Measurements from ENCODE around the gene DLGAP1. TPM values are rescaled to one million over a fixed set of nuclear protein-coding genes. Genes with fewer than 3 reads are reported as not detected.

The DLGAP1 gene
- total RNA-seq, 1 experiment from 2014 or later: 23.0 TPM

GRCh38 chr18:3870914-3871313 lies 584.2 kb downstream of the DLGAP1 start (continued):
- no peak for TF ChIP-seq ZNF532 (CRISPR knock-in tag; IDR thresholded peaks at IDR 0.05; ENCODE audit: borderline replicate concordance)
- no peak for TF ChIP-seq ATF1 (CRISPR knock-in tag; IDR thresholded peaks at IDR 0.05)
- TF ChIP-seq ELF4 (CRISPR knock-in tag; IDR thresholded peaks at IDR 0.05; ENCODE audit: low read depth): no peak
- TF ChIP-seq, protein P1, sequence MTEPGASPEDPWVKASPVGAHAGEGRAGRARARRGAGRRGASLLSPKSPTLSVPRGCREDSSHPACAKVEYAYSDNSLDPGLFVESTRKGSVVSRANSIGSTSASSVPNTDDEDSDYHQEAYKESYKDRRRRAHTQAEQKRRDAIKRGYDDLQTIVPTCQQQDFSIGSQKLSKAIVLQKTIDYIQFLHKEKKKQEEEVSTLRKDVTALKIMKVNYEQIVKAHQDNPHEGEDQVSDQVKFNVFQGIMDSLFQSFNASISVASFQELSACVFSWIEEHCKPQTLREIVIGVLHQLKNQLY (CRISPR knock-in tag; IDR thresholded peaks at IDR 0.05): no peak
- TF ChIP-seq RORB (CRISPR knock-in tag; IDR thresholded peaks at IDR 0.05): no peak
- TF ChIP-seq, protein P2, sequence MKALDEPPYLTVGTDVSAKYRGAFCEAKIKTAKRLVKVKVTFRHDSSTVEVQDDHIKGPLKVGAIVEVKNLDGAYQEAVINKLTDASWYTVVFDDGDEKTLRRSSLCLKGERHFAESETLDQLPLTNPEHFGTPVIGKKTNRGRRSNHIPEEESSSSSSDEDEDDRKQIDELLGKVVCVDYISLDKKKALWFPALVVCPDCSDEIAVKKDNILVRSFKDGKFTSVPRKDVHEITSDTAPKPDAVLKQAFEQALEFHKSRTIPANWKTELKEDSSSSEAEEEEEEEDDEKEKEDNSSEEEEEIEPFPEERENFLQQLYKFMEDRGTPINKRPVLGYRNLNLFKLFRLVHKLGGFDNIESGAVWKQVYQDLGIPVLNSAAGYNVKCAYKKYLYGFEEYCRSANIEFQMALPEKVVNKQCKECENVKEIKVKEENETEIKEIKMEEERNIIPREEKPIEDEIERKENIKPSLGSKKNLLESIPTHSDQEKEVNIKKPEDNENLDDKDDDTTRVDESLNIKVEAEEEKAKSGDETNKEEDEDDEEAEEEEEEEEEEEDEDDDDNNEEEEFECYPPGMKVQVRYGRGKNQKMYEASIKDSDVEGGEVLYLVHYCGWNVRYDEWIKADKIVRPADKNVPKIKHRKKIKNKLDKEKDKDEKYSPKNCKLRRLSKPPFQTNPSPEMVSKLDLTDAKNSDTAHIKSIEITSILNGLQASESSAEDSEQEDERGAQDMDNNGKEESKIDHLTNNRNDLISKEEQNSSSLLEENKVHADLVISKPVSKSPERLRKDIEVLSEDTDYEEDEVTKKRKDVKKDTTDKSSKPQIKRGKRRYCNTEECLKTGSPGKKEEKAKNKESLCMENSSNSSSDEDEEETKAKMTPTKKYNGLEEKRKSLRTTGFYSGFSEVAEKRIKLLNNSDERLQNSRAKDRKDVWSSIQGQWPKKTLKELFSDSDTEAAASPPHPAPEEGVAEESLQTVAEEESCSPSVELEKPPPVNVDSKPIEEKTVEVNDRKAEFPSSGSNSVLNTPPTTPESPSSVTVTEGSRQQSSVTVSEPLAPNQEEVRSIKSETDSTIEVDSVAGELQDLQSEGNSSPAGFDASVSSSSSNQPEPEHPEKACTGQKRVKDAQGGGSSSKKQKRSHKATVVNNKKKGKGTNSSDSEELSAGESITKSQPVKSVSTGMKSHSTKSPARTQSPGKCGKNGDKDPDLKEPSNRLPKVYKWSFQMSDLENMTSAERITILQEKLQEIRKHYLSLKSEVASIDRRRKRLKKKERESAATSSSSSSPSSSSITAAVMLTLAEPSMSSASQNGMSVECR (CRISPR knock-in tag; IDR thresholded peaks at IDR 0.05; ENCODE audit: borderline replicate concordance): no peak
- no peak for TF ChIP-seq ZNF425 (CRISPR knock-in tag; conservative IDR thresholded peaks at IDR 0.05)
- TF ChIP-seq FOXJ3 (CRISPR knock-in tag; IDR thresholded peaks at IDR 0.05; ENCODE audit: borderline replicate concordance): no peak
- TF ChIP-seq ATF3 (CRISPR knock-in tag; conservative IDR thresholded peaks at IDR 0.05): no peak

GRCh38 chr18:3869848-3870247 lies 585.3 kb downstream of the DLGAP1 start:
- H3K9me3 Mint-ChIP-seq: no peaks in the 10 kb centered on the region
- H3K4me1 Mint-ChIP-seq: peaks cover 42% of the 10 kb centered on the region
- ChIA-PET POLR2A (interaction anchor here (0.8 kb wide), 1 partner anchor 96 kb away, joined by 4 read pairs; no protein-coding TSS in a partner anchor), CTCF (interaction anchor here (0.5 to 4.7 kb wide), 33 partner anchors 11 to 741 kb away, joined by 3 to 123 read pairs (median 5); no protein-coding TSS in a partner anchor)
- DNase-seq (ENCODE audit: low spot score) (no peak), ATAC-seq (peak; percentile 71)
- H3K27ac Mint-ChIP-seq: no peak overlapping the region
- no peaks in the 10 kb centered on the region for H3K36me3 Mint-ChIP-seq
- no peak overlapping the region for H3K4me3 Mint-ChIP-seq
- TF ChIP-seq RORB (CRISPR knock-in tag; IDR thresholded peaks at IDR 0.05) (no peak), CTCF (IDR thresholded peaks at IDR 0.05) (0 out of 2 replicates have a peak, but pooled peaks have one; percentile 28)
- H3K27me3 Mint-ChIP-seq (ENCODE audit: low read depth): no peaks in the 10 kb centered on the region

All from WTC11 (cell line).